ENCODE data around the gene GTF2H1.

DNA sequence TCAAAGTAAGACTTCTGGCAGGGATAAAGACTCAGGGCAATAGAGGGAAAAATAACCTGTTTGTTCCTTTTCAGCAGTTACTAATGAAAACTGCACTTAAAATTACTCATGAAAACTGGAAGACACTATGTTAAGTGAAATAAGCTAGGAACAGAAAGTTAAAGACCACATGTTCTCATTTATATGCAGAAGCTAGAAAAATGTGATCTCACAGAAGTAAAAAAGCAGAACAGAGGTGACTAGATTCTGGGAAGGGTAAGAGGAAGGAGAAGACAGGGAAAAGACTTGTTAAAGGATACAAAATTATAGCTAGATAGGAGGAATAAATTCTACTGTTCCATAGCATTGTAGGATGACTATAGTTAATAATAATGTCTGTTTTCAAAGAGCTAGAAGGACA lies 22.6 kb upstream of the GTF2H1 start:
- TF ChIP-seq, protein P1, sequence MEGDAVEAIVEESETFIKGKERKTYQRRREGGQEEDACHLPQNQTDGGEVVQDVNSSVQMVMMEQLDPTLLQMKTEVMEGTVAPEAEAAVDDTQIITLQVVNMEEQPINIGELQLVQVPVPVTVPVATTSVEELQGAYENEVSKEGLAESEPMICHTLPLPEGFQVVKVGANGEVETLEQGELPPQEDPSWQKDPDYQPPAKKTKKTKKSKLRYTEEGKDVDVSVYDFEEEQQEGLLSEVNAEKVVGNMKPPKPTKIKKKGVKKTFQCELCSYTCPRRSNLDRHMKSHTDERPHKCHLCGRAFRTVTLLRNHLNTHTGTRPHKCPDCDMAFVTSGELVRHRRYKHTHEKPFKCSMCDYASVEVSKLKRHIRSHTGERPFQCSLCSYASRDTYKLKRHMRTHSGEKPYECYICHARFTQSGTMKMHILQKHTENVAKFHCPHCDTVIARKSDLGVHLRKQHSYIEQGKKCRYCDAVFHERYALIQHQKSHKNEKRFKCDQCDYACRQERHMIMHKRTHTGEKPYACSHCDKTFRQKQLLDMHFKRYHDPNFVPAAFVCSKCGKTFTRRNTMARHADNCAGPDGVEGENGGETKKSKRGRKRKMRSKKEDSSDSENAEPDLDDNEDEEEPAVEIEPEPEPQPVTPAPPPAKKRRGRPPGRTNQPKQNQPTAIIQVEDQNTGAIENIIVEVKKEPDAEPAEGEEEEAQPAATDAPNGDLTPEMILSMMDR (IDR thresholded peaks at IDR 0.05), result no peak
- no peak for TF ChIP-seq TEAD4 (IDR thresholded peaks at IDR 0.05; ENCODE audit: borderline replicate concordance, insufficient read depth)

Measured in SK-N-SH (cell line).